Activated CD8-positive, alpha-beta T cell treated with anti-CD3 and anti-CD28 coated beads, Interleukin-2, amount 10 ng/mL, durations not matched to agents 7 days and 5 days (primary cell): Measurements from ENCODE around the gene PCDH7. TPM values are rescaled to one million over a fixed set of nuclear protein-coding genes. Genes with fewer than 3 reads are reported as not detected.

Source experiments
- ATAC-seq: fragments of 150-1000 bp; cut with Tn5 transposase; one replicate; pipeline ENCODE4 v1.10.0; 2021; ENCODE audit warnings: moderate library complexity
- CTCF ChIA-PET: fragments of 350-600 bp; sonication (Branson Sonifier 250); formaldehyde crosslinking; loops from one replicate; lab custom pipeline; 2021; ENCODE audit warnings: antibody characterized with exemption; lab: Charles Lee
- POLR2A ChIA-PET: fragments of 350-600 bp; sonication (Branson Sonifier 250); formaldehyde crosslinking; loops from one replicate; lab custom pipeline; 2021; ENCODE audit warnings: antibody characterized with exemption; lab: Charles Lee
- DNase-seq: peaks from one replicate; pipeline ENCODE4 v3.0.0-alpha.2; 2020
- H3K27ac Mint-ChIP-seq: one replicate; pipeline ENCODE4 v1.8.0; 2021; ENCODE audit warnings: mild to moderate bottlenecking, mixed read lengths
- H3K27me3 Mint-ChIP-seq: one replicate; pipeline ENCODE4 v1.8.0; 2021; ENCODE audit warnings: low read depth, mixed read lengths
- H3K36me3 Mint-ChIP-seq: one replicate; pipeline ENCODE4 v1.8.0; 2021; ENCODE audit warnings: low read depth, mixed read lengths
- H3K4me1 Mint-ChIP-seq: one replicate; pipeline ENCODE4 v1.8.0; 2021; ENCODE audit warnings: low read depth, mixed read lengths
- H3K4me3 Mint-ChIP-seq: one replicate; pipeline ENCODE4 v1.8.0; 2021; ENCODE audit warnings: mild to moderate bottlenecking, mixed read lengths
- H3K9me3 Mint-ChIP-seq: one replicate; pipeline ENCODE4 v1.8.0; 2022; ENCODE audit warnings: mixed read lengths; ENCODE audit not compliant: insufficient read depth
- total RNA-seq, 2 experiments: library from RNA; stranded (reverse); gene quantifications; one replicate each; pipeline ENCODE4 v1.2.3, GENCODE V29; 2021

PCDH7 gene
- total RNA-seq, 2 experiments from 2014 or later = not detected

DNA sequence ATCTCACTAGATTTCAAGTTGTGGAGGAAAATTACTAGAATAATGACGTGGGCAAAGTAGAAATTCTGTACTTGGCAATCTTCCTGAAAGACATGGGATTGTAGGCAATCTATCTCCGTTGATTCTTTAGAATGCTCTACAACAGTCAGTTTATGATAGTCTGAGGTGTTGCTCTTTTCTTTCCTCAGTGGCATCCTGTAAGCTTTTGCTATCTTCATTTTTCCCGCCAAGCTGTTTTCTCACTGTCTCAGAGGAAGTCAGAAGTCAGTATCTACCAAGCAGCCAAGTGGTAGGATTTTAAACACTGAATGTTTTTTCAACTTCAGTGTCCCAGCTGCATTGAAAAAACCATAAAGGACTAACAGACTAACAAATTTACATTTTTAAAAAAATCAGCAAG lies 23.7 kb downstream of the PCDH7 start:
- POLR2A ChIA-PET = no interaction called here
- CTCF ChIA-PET = no interaction called here
- Mint-ChIP-seq H3K9me3 (peaks cover 4% of the 10 kb centered on the region), H3K4me3 (no peak overlapping the region), H3K36me3 (no peaks in the 10 kb centered on the region), H3K4me1 (no peaks in the 10 kb centered on the region), H3K27ac (no peak overlapping the region), H3K27me3 (no peaks in the 10 kb centered on the region)
- DNase-seq (no peak), ATAC-seq (no peak)

GRCh38 chr4:30744386-30744785 lies 24.2 kb downstream of the PCDH7 start:
- ATAC-seq (no peak), DNase-seq (no peak)
- Mint-ChIP-seq H3K27me3 (no peaks in the 10 kb centered on the region), H3K27ac (no peak overlapping the region), H3K36me3 (no peaks in the 10 kb centered on the region), H3K4me3 (no peak overlapping the region), H3K9me3 (peaks cover 4% of the 10 kb centered on the region), H3K4me1 (no peaks in the 10 kb centered on the region)
- POLR2A ChIA-PET = no interaction called here
- CTCF ChIA-PET = no interaction called here

GRCh38 chr4:30744957-30745640 lies 24.9 kb downstream of the PCDH7 start:
- no peak for ATAC-seq
- no peaks in the 10 kb centered on the region for H3K4me1 Mint-ChIP-seq
- CTCF ChIA-PET = no interaction called here
- POLR2A ChIA-PET = no interaction called here
- H3K9me3 Mint-ChIP-seq = peaks cover 4% of the 10 kb centered on the region
- DNase-seq = no peak
- no peak overlapping the region for H3K27ac Mint-ChIP-seq
- H3K4me3 Mint-ChIP-seq = no peak overlapping the region
- H3K27me3 Mint-ChIP-seq = no peaks in the 10 kb centered on the region
- H3K36me3 Mint-ChIP-seq = no peaks in the 10 kb centered on the region

DNA sequence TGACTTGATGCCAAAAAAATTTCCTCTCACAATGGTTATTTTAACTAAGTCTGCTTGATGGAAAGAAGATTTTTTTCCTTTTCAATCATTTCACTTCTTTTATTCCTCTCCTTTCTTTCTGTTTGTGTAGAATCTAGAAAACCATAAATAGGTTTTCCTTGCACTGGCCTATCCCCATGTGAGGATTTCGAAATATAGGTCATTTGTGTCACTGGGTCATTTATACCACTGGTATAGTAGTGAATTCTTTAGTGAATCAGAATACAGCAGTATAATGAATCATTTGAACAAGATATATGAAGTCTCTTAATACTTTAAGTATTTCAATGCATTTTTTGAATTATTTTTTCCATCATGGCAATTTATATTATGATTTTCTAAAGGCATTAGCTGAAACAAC lies 26.6 kb downstream of the PCDH7 start:
- no peak for DNase-seq
- no peaks in the 10 kb centered on the region for H3K27me3 Mint-ChIP-seq
- no peak overlapping the region for H3K27ac Mint-ChIP-seq
- H3K4me3 Mint-ChIP-seq = no peak overlapping the region
- no peaks in the 10 kb centered on the region for H3K36me3 Mint-ChIP-seq
- ATAC-seq = no peak
- POLR2A ChIA-PET = no interaction called here
- H3K4me1 Mint-ChIP-seq = no peaks in the 10 kb centered on the region
- H3K9me3 Mint-ChIP-seq = peaks cover 2% of the 10 kb centered on the region
- CTCF ChIA-PET = no interaction called here

- no peak overlapping the region for H3K27ac Mint-ChIP-seq
- ChIA-PET POLR2A (no interaction called here), CTCF (no interaction called here)
- H3K36me3 Mint-ChIP-seq = no peaks in the 10 kb centered on the region
- H3K4me1 Mint-ChIP-seq = no peaks in the 10 kb centered on the region
- DNase-seq (no peak), ATAC-seq (no peak)
- no peak overlapping the region for H3K4me3 Mint-ChIP-seq
- no peaks in the 10 kb centered on the region for H3K9me3 Mint-ChIP-seq
- H3K27me3 Mint-ChIP-seq = no peaks in the 10 kb centered on the region
Measured at GRCh38 chr4:30753316-30753715, 33.1 kb downstream of the PCDH7 start.

- no peaks in the 10 kb centered on the region for H3K4me1 Mint-ChIP-seq
- DNase-seq (no peak), ATAC-seq (no peak)
- ChIA-PET CTCF (no interaction called here), POLR2A (no interaction called here)
- no peak overlapping the region for H3K4me3 Mint-ChIP-seq
- no peaks in the 10 kb centered on the region for H3K27me3 Mint-ChIP-seq
- no peaks in the 10 kb centered on the region for H3K36me3 Mint-ChIP-seq
- H3K27ac Mint-ChIP-seq = no peak overlapping the region
- no peaks in the 10 kb centered on the region for H3K9me3 Mint-ChIP-seq
Measured at GRCh38 chr4:30754021-30754420, 33.9 kb downstream of the PCDH7 start.

DNA sequence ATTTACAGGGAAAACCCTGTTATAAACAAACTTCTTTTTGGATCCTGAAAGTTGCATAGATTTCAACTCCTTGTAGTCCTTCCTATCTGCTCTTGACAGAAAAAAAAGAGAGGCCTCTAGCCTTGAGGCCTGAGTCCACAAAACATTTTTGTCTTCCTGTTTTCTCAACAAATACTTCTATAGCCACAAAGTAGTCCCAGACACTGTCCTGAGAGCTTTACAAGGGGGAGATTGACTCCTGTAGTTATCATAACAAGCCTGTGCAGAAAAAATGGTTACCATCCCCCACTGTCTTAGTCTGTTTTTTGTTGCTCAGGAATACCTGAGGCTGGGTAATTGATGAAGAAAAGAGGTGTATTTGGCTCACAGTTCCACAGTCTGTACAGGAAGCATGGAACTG lies 35.2 kb downstream of the PCDH7 start:
- DNase-seq = no peak
- H3K4me1 Mint-ChIP-seq = no peaks in the 10 kb centered on the region
- ATAC-seq = no peak
- no peaks in the 10 kb centered on the region for H3K9me3 Mint-ChIP-seq
- no peak overlapping the region for H3K27ac Mint-ChIP-seq
- POLR2A ChIA-PET = no interaction called here
- no peaks in the 10 kb centered on the region for H3K27me3 Mint-ChIP-seq
- CTCF ChIA-PET = no interaction called here
- H3K4me3 Mint-ChIP-seq = no peak overlapping the region
- no peaks in the 10 kb centered on the region for H3K36me3 Mint-ChIP-seq

DNA sequence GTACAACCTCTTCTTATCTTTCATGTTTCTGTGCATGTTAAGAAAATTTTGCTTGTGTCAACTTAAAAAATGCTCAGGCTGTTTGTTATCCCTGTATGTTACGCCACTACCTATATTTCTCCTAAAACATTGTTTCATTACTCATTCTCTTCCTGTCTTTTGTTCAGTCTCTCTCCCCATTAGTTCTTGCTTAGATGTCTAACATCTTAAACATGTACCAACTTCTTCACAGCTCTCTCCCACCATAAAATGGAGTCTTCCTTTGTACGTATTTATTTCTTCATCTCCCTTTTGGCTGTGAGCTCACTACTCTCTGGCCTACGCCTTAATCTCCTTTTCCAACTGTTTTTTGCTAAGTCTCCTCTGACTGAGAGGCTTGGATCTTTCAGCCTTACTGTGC lies 36.4 kb downstream of the PCDH7 start:
- POLR2A ChIA-PET = no interaction called here
- no peak for DNase-seq
- CTCF ChIA-PET = no interaction called here
- no peak for ATAC-seq
- Mint-ChIP-seq H3K36me3 (no peaks in the 10 kb centered on the region), H3K9me3 (no peaks in the 10 kb centered on the region), H3K27me3 (no peaks in the 10 kb centered on the region), H3K4me1 (no peaks in the 10 kb centered on the region), H3K27ac (no peak overlapping the region), H3K4me3 (no peak overlapping the region)

GRCh38 chr4:30757357-30757756 lies 37.2 kb downstream of the PCDH7 start:
- DNase-seq (no peak), ATAC-seq (no peak)
- Mint-ChIP-seq H3K27me3 (no peaks in the 10 kb centered on the region), H3K36me3 (no peaks in the 10 kb centered on the region), H3K4me3 (no peak overlapping the region), H3K9me3 (no peaks in the 10 kb centered on the region), H3K4me1 (no peaks in the 10 kb centered on the region), H3K27ac (no peak overlapping the region)
- POLR2A ChIA-PET = no interaction called here
- CTCF ChIA-PET = no interaction called here

DNA sequence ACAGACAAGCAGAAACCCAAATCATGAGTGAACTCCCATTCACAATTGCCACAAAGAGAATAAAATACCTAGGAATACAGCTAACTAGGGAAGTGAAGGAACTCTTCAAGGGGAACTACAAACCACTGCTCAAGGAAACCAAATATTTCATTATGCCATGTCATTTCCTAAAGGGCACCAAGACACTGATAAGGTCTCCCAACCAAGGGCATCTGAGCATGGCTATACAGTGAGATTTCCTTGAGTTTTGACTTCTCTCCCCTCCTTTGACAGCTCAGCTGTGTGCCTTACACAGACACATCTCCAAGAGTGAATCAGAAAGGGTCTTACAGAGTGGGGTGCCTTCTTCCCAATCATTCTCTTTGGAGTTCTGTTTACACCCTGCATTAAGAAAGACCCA lies 40.4 kb downstream of the PCDH7 start:
- Mint-ChIP-seq H3K9me3 (peaks cover 4% of the 10 kb centered on the region), H3K27ac (no peak overlapping the region), H3K36me3 (no peaks in the 10 kb centered on the region), H3K27me3 (no peaks in the 10 kb centered on the region), H3K4me1 (no peaks in the 10 kb centered on the region), H3K4me3 (no peak overlapping the region)
- ChIA-PET CTCF (no interaction called here), POLR2A (no interaction called here)
- DNase-seq = no peak
- ATAC-seq = no peak

- Mint-ChIP-seq H3K27me3 (no peaks in the 10 kb centered on the region), H3K4me3 (no peak overlapping the region), H3K27ac (no peak overlapping the region), H3K4me1 (no peaks in the 10 kb centered on the region), H3K9me3 (peaks cover 5% of the 10 kb centered on the region), H3K36me3 (no peaks in the 10 kb centered on the region)
- DNase-seq = no peak
- no peak for ATAC-seq
- CTCF ChIA-PET = no interaction called here
- POLR2A ChIA-PET = no interaction called here
Measured at GRCh38 chr4:30763321-30763727, 43.2 kb downstream of the PCDH7 start.

DNA sequence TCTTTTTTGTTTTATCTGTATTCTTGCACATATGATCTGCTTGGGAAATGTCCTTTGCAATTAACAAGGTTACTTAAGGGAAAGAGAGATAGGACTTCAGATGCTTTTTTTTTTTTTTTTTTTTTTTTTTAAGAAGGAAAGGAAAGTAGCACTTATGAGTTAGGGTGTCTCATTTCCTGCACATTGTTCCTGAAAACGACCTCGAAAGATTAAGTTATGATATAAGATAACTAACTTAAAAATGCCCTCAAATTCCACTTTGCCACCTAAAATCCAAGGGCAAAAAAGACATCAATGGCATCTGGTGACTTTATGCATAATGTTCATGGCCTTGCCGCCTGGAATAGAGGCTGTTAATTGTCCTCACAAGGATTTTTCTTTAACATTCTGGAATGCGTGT lies 44.9 kb downstream of the PCDH7 start:
- no peak for DNase-seq
- ATAC-seq = no peak
- Mint-ChIP-seq H3K9me3 (peaks cover 5% of the 10 kb centered on the region), H3K4me3 (no peak overlapping the region), H3K36me3 (no peaks in the 10 kb centered on the region), H3K4me1 (no peaks in the 10 kb centered on the region), H3K27ac (no peak overlapping the region), H3K27me3 (no peaks in the 10 kb centered on the region)
- POLR2A ChIA-PET = no interaction called here
- CTCF ChIA-PET = no interaction called here
